OCI-LY3 (cell line): ENCODE results near the gene GNAQ.

Experiments used
- H2AFZ ChIP-seq: fragments of 200-600, 300-600 bp; shearing (Covaris generic); 2 replicates; pipeline ENCODE4 v1.6.0; 2014; ENCODE audit warnings: antibody characterized with exemption, low read depth, low read length
- H3K27ac ChIP-seq: fragments of 200-600, 300-600 bp; sonication (generic); 2 replicates; pipeline ENCODE4 v1.5.1; 2014; ENCODE audit warnings: mild to moderate bottlenecking, low read length, moderate library complexity, mixed read lengths
- H3K27me3 ChIP-seq: fragments of 200-600, 300-600 bp; sonication (generic); 2 replicates; pipeline ENCODE4 v1.6.1; 2014; ENCODE audit warnings: low read depth, low read length, mixed read lengths
- H3K36me3 ChIP-seq: fragments of 200-600, 300-600 bp; sonication (generic); replicated peaks from 2 replicates; pipeline ENCODE3; 2014; ENCODE audit warnings: low read depth, low read length, mixed read lengths
- H3K4me1 ChIP-seq: fragments of 300-600, 200-600 bp; sonication (generic); 2 replicates; pipeline ENCODE4 v1.6.1; 2014; ENCODE audit warnings: low read length, mixed read lengths
- H3K4me2 ChIP-seq: fragments of 200-600, 300-600 bp; sonication (generic); 2 replicates; pipeline ENCODE4 v1.6.1; 2014; ENCODE audit warnings: low read length, mixed read lengths
- H3K4me3 ChIP-seq: fragments of 300-600, 200-600 bp; sonication (generic); 2 replicates; pipeline ENCODE4 v1.5.1; 2014; ENCODE audit warnings: antibody characterized with exemption, mild to moderate bottlenecking, low read length, moderate library complexity
- H3K79me2 ChIP-seq: fragments of 300-600, 200-600 bp; shearing (Covaris generic); 2 replicates; pipeline ENCODE4 v1.6.1; 2014; ENCODE audit warnings: mild to moderate bottlenecking, low read length, mixed read lengths
- H3K9ac ChIP-seq: fragments of 300-600, 200-600 bp; shearing (Covaris generic); 2 replicates; pipeline ENCODE4 v1.6.0; 2014; ENCODE audit warnings: mild to moderate bottlenecking, low read length, moderate library complexity
- H3K9me3 ChIP-seq: fragments of 200-600, 300-600 bp; shearing (Covaris generic); 2 replicates; pipeline ENCODE4 v1.6.1; 2014; ENCODE audit warnings: low read length, mixed read lengths; ENCODE audit not compliant: insufficient read depth
- H4K20me1 ChIP-seq: fragments of 200-600, 300-600 bp; sonication (generic); 2 replicates; pipeline ENCODE4 v1.6.1; 2016; ENCODE audit warnings: low read length, mixed read lengths; ENCODE audit not compliant: insufficient read depth
- EZH2phosphoT487 ChIP-seq: fragments of 200-600 bp; shearing (Covaris generic); IDR thresholded peaks from 2 replicates; pipeline ENCODE4 v1.6.1; 2018; ENCODE audit warnings: antibody characterized with exemption, mixed run types, low read depth
- TF ChIP-seq, protein P1 (sequence below): fragments of 200-600, 300-600 bp; sonication (generic); IDR thresholded peaks from 2 replicates; pipeline ENCODE4 v1.5.1; 2014; ENCODE audit warnings: antibody characterized with exemption, low read length, low read depth

The GNAQ gene

GRCh38 chr9:77956555-77956954 lies 75.1 kb downstream of the GNAQ start:
- Histone ChIP-seq H3K4me1 (peaks cover 15% of the 10 kb centered on the region), H3K4me2 (no peak overlapping the region), H3K27ac (no peak overlapping the region), H3K79me2 (no peaks in the 10 kb centered on the region), H3K4me3 (no peak overlapping the region), H4K20me1 (no peaks in the 10 kb centered on the region), H3K9ac (no peak overlapping the region), H3K27me3 (no peaks in the 10 kb centered on the region), H3K36me3 (no peaks in the 10 kb centered on the region), H3K9me3 (no peaks in the 10 kb centered on the region), H2AFZ (no peak overlapping the region)
- no peak for TF ChIP-seq EZH2phosphoT487
- TF ChIP-seq, protein P1, sequence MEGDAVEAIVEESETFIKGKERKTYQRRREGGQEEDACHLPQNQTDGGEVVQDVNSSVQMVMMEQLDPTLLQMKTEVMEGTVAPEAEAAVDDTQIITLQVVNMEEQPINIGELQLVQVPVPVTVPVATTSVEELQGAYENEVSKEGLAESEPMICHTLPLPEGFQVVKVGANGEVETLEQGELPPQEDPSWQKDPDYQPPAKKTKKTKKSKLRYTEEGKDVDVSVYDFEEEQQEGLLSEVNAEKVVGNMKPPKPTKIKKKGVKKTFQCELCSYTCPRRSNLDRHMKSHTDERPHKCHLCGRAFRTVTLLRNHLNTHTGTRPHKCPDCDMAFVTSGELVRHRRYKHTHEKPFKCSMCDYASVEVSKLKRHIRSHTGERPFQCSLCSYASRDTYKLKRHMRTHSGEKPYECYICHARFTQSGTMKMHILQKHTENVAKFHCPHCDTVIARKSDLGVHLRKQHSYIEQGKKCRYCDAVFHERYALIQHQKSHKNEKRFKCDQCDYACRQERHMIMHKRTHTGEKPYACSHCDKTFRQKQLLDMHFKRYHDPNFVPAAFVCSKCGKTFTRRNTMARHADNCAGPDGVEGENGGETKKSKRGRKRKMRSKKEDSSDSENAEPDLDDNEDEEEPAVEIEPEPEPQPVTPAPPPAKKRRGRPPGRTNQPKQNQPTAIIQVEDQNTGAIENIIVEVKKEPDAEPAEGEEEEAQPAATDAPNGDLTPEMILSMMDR = no peak

DNA sequence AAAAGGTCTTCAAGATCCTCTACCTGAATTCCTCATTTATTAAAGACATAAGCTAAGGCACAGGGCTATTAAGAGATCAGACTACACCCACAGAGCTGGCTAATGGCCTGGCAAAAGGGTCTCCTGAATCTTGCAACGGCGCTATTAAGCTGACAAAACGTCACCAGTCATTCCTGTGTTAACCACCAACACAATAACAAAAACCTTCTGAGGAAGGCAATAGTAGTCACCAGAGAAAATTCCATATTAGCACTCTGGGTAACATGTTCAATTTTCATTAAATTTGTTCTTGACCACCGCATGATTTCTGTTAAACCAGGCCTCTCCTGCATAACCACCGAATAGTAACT lies 77.0 kb downstream of the GNAQ start:
- H4K20me1 ChIP-seq = no peaks in the 10 kb centered on the region
- H3K9ac ChIP-seq = no peak overlapping the region
- no peaks in the 10 kb centered on the region for H3K79me2 ChIP-seq
- H3K4me1 ChIP-seq = peaks cover 26% of the 10 kb centered on the region
- no peaks in the 10 kb centered on the region for H3K36me3 ChIP-seq
- no peak overlapping the region for H3K27ac ChIP-seq
- H2AFZ ChIP-seq = no peak overlapping the region
- H3K4me2 ChIP-seq = no peak overlapping the region
- no peak overlapping the region for H3K4me3 ChIP-seq
- H3K9me3 ChIP-seq = no peaks in the 10 kb centered on the region
- no peaks in the 10 kb centered on the region for H3K27me3 ChIP-seq
- TF ChIP-seq, protein P1 = no peak
- no peak for TF ChIP-seq EZH2phosphoT487

DNA sequence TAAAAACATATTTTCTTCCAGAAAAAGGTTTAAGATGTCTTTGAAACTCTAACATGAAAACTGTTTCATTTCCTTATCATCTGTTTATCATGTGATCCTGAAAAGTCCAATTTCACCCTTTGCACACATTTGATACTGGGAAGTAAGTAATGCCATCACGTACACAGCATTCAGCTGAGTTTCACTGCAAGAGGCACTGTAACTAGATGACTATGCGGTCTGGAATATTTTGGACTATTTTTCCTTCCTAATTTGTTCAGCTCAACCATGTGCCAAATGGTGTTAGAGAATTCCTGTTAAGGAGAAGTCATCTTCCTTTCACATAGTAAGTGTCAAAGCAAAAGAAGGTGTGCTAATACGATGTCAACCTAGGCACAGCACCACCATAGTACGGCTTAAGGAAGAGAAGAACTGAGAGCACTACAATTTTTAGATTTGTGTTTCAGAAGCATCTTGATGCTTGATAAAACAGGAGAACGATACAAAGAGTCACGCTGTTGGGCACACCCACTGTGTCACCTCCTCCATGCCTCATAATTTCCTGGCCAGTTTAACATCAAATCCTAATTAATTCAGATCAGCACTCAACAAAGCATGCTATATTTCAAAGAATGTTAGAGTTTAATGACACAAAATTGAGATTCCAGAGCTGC lies 77.5 kb downstream of the GNAQ start:
- Histone ChIP-seq H3K4me2 (no peak overlapping the region), H2AFZ (no peak overlapping the region), H3K27ac (no peak overlapping the region), H4K20me1 (no peaks in the 10 kb centered on the region), H3K27me3 (no peaks in the 10 kb centered on the region), H3K4me1 (peaks cover 26% of the 10 kb centered on the region), H3K9me3 (no peaks in the 10 kb centered on the region), H3K36me3 (no peaks in the 10 kb centered on the region), H3K79me2 (no peaks in the 10 kb centered on the region), H3K4me3 (no peak overlapping the region), H3K9ac (no peak overlapping the region)
- TF ChIP-seq, protein P1 = no peak
- TF ChIP-seq EZH2phosphoT487 = no peak

DNA sequence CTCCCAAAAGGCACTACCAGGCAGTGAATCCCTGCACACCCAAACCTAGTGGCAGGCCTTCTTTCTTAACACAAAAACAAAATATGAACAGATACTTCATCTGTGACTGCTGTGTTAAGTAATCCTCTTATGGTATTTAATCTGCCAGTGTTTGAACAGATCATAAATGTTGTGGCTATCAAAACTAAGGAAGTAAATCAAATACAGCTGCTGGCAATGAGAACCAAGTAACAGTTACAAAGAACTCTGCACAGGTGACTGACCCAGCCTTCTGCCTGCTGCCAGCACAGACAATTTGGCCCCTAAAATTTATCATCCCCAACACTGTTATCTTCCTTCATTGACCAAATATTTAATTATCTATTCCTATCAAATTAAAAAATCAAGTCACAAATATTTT lies 78.0 kb downstream of the GNAQ start:
- no peak overlapping the region for H3K9ac ChIP-seq
- no peaks in the 10 kb centered on the region for H4K20me1 ChIP-seq
- no peak overlapping the region for H3K27ac ChIP-seq
- H3K4me1 ChIP-seq = peaks cover 26% of the 10 kb centered on the region
- TF ChIP-seq, protein P1 = no peak
- no peak for TF ChIP-seq EZH2phosphoT487
- no peak overlapping the region for H2AFZ ChIP-seq
- H3K27me3 ChIP-seq = no peaks in the 10 kb centered on the region
- no peak overlapping the region for H3K4me3 ChIP-seq
- H3K9me3 ChIP-seq = no peaks in the 10 kb centered on the region
- no peak overlapping the region for H3K4me2 ChIP-seq
- H3K36me3 ChIP-seq = no peaks in the 10 kb centered on the region
- no peaks in the 10 kb centered on the region for H3K79me2 ChIP-seq
